ENCODE results near the gene GGN.

Gene GGN

DNA sequence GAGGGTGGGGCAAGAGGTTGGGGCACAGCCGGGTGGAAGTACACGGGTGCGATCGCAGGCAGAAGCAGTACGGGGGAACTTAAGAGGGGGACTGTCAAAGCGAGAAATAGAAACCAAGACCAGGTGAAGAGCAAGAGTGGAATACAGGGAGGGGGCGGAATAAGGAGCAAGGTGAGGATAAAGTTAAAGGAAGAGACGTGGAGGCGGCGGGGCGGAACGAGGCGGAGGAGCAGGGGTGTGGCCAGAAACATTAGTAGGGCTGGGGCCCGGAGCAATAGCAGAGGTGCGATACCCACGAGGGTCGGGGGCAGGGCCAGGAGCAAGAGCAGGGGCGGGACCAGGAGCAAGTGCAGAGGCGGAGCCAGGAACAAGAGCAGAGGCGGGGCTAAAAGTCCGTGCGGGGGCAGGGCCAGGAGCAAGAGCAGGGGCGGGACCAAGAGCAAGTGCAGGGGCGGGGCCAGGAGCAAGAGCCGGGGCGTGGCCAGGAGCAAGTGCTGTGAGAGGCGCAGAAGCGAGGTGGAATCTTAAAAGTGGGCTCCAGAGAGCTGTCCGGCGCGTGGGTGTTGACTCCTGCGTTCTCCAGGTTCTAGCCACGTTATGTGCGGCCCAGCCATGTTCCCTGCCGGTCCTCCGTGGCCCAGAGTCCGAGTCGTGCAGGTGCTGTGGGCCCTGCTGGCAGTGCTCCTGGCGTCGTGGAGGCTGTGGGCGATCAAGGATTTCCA, 51.0 kb downstream of the GGN start:
- Histone ChIP-seq H3K27ac (ENCODE audit: low read depth, low read length) (no peak overlapping the region), H3K9me3 (ENCODE audit: control insufficient read depth, insufficient read depth, low read depth, low read length) (no peaks in the 10 kb centered on the region), H3K27me3 (ENCODE audit: control insufficient read depth, insufficient read depth, low read length) (no peaks in the 10 kb centered on the region), H3K36me3 (ENCODE audit: control insufficient read depth, insufficient read depth, low read length) (no peaks in the 10 kb centered on the region), H3K9ac (ENCODE audit: low read length) (no peak overlapping the region), H3K4me3 (ENCODE audit: low read depth, low read length) (peak overlapping the region; percentile 77), H3K4me1 (ENCODE audit: control insufficient read depth, insufficient read depth, low read length) (peaks cover 11% of the 10 kb centered on the region)

DNA sequence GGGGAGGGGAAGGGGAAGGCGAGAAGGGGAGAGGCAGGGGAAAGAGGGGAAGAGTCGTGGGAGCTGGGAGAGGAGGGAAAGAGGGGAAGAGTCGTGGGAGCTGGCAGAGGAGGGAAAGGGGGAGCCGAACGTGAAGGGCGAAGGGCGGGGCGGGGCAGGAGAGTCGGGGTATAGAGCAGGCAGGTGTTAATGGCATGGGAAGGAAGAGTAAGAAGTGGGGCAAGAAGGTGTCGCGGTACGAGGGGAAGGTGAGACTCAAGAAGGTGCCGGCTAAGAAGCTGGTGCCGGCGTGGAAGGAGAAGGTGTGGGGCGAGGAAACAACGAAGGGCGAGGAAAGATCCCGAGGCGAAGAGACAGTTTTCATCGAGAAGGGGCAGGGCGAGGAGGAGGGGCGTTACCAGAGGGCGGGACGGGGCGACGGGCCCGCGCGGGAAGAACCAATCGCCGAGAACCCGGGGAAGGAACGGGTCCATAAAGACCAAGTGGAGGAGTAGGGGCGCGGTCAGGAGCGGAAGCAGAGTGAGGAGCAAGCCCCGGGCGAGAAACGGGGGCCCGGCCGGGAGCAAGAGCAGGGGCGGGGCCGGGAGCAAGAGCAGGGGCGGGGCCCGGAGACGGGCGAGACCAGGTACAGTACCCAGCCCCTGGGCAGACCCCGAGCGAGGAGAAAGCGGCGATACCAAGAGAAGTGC, 51.7 kb downstream of the GGN start:
- Histone ChIP-seq H3K27ac (ENCODE audit: low read depth, low read length) (no peak overlapping the region), H3K9me3 (ENCODE audit: control insufficient read depth, insufficient read depth, low read depth, low read length) (no peaks in the 10 kb centered on the region), H3K27me3 (ENCODE audit: control insufficient read depth, insufficient read depth, low read length) (no peaks in the 10 kb centered on the region), H3K9ac (ENCODE audit: low read length) (no peak overlapping the region), H3K4me1 (ENCODE audit: control insufficient read depth, insufficient read depth, low read length) (peaks cover 11% of the 10 kb centered on the region), H3K36me3 (ENCODE audit: control insufficient read depth, insufficient read depth, low read length) (no peaks in the 10 kb centered on the region), H3K4me3 (ENCODE audit: low read depth, low read length) (peak overlapping the region; percentile 77)
